Ovary (tissue), 9 donors: Measurements from ENCODE around the gene PPP1R2. TPM values are rescaled to one million over a fixed set of nuclear protein-coding genes. Genes with fewer than 3 reads are reported as not detected.

Experiments used
- DNase-seq, 5 donors: peaks; one replicate each; pipeline ENCODE4 v3.0.0-alpha.2; 2019 to 2020
- H3K27ac ChIP-seq, 2 donors: fragments of 200-600 bp; one replicate each; pipeline versions ENCODE4 v1.5.1 to v1.8.0; 2019 to 2022
- H3K27me3 ChIP-seq: fragments of 200-600 bp; one replicate; pipeline ENCODE4 v1.8.0; 2022
- H3K36me3 ChIP-seq: fragments of 200-600 bp; sonication (generic); one replicate; pipeline ENCODE4 v1.5.1; 2019
- H3K4me1 ChIP-seq: one replicate; pipeline ENCODE4 v1.8.1; 2013; ENCODE audit warnings: mild to moderate bottlenecking, moderate library complexity; ENCODE audit not compliant: insufficient read depth
- H3K4me3 ChIP-seq: fragments of 200-600 bp; sonication (generic); one replicate; pipeline ENCODE4 v1.5.1; 2017
- H3K9me3 ChIP-seq, 2 donors: fragments of 200-600 bp in 1 of 2; sonication (generic) in 1 of 2; one replicate each; pipeline versions ENCODE4 v1.5.1 to v1.8.1; 2013 to 2019; ENCODE audit warnings: mild to moderate bottlenecking in 1 of 2, moderate library complexity in 1 of 2
- CTCF ChIP-seq, 3 donors: fragments of 450-650 bp in 2 of 3; fragments of 200-600 bp in 1 of 3; IDR thresholded peaks; one replicate each; pipeline versions ENCODE4 v1.5.1 to v1.8.0; 2016 to 2022; ENCODE audit warnings: antibody characterized with exemption in 3 of 3, mild to moderate bottlenecking in 1 of 3
- EP300 ChIP-seq: sonication (generic); formaldehyde crosslinking; IDR thresholded peaks from one replicate; pipeline ENCODE4 v1.6.1; 2017; ENCODE audit warnings: antibody characterized with exemption
- POLR2A ChIP-seq: fragments of 450-650 bp; IDR thresholded peaks from one replicate; pipeline ENCODE4 v1.6.1; 2017; ENCODE audit warnings: antibody characterized with exemption, mild to moderate bottlenecking, moderate library complexity
- WGBS, 3 donors: extraction: QIAGEN DNeasy Blood & Tissue Kit in 1 of 3; methylation state at CpG; one replicate each; pipeline versions ENCODE4 v1.1.5 to v1.1.7; 2013 to 2017; 5-methylcytosine and 5-hydroxymethylcytosine counted together
- intact Hi-C, 4 donors: fragments of 100-400 bp; cut with DNase I; formaldehyde crosslinking; loops; one replicate each; pipeline versions ENCODE4 v1.11.0 to v1.15.1; 2022 to 2023
- polyA plus RNA-seq, 2 donors: library from polyadenylated mRNA; stranded (reverse); fragments of 200-250 nt in 1 of 2; fragments of 350-450 nt in 1 of 2; fragmentation: Illumina TruSeq in 1 of 2; extraction: RNeasy Lipid Tissue Mini Kit (QIAGEN cat#74804) in 1 of 2; gene quantifications; one replicate each; pipeline ENCODE4 v1.2.3, GENCODE V29; 2013 to 2014
- total RNA-seq, 7 donors: library from RNA; depleted of rRNA in 2 of 7; stranded (reverse); fragments of >200 nt in 2 of 7; fragmentation: NEBNext Ultra II Directional in 3 of 7; extraction: Animal tissue kit (Norgen Biotek cat#: 25700) in 3 of 7; gene quantifications; one replicate each; pipeline versions ENCODE4 v1.1.0 to v1.2.4, GENCODE V29; 2016 to 2023
- donor health status: DM: no; HTN: no; CAD: no; lungs with moderate emphysema.
- donor health status: DM: no; HTN: no; CAD: no.
- donor health status: Bipolar disorder and iron deficiency.
- donor health status: DM: yes; HTN: yes; CAD: no.
- donor health status: DM: no; HTN: no; CAD: no.
- donor health status: DM: yes; HTN: yes; CAD: no.

PPP1R2 gene
- total and polyA plus RNA-seq, 9 donors, result 22.5 to 50.2 (median 40.6) TPM

GRCh38 chr3:195548501-195548900 lies 5.4 kb upstream of the PPP1R2 start:
- TF ChIP-seq EP300 (no peak), CTCF (IDR thresholded peaks at IDR 0.05) (no peak), POLR2A (no peak)
- H3K27ac ChIP-seq, result no peak overlapping the region
- DNase-seq, result no peak
- intact Hi-C loops, result no loop called here
- H3K36me3 ChIP-seq, result no peaks in the 10 kb centered on the region
- H3K4me1 ChIP-seq, result peaks cover 5% of the 10 kb centered on the region
- H3K27me3 ChIP-seq, result no peaks in the 10 kb centered on the region
- no peak overlapping the region for H3K4me3 ChIP-seq
- H3K9me3 ChIP-seq, result no peaks in the 10 kb centered on the region

- WGBS, 3 donors, result 86 to 89% (median 87%) methylated on average over 8 of the region's 8 CpGs
- no peaks in the 10 kb centered on the region for H3K27me3 ChIP-seq
- peaks cover 5% of the 10 kb centered on the region for H3K4me1 ChIP-seq
- no peak for TF ChIP-seq EP300
- TF ChIP-seq POLR2A, result no peak
- no peak for TF ChIP-seq CTCF (IDR thresholded peaks at IDR 0.05)
- intact Hi-C loops, result no loop called here
- H3K4me3 ChIP-seq, result no peak overlapping the region
- H3K36me3 ChIP-seq, result no peaks in the 10 kb centered on the region
- H3K9me3 ChIP-seq, result no peaks in the 10 kb centered on the region
- H3K27ac ChIP-seq, result no peak overlapping the region
- no peak for DNase-seq
Measured at GRCh38 chr3:195548006-195548405, 4.9 kb upstream of the PPP1R2 start.

GRCh38 chr3:195546130-195546560 lies 3.0 kb upstream of the PPP1R2 start:
- 18 to 33% (median 19%) methylated on average over 4 of the region's 4 CpGs for WGBS, 3 donors
- intact Hi-C loops, result no loop called here
- Histone ChIP-seq H3K27ac (peak overlapping the region in 1 of 2 donors; percentile 29), H3K27me3 (no peaks in the 10 kb centered on the region), H3K4me3 (no peak overlapping the region), H3K36me3 (no peaks in the 10 kb centered on the region), H3K4me1 (peaks cover 7% of the 10 kb centered on the region), H3K9me3 (no peaks in the 10 kb centered on the region)
- TF ChIP-seq POLR2A, result no peak
- TF ChIP-seq EP300, result no peak
- no peak for TF ChIP-seq CTCF (IDR thresholded peaks at IDR 0.05)
- DNase-seq, result peak in 4 of 5 donors; percentile 46 to 67 (median 61)

GRCh38 chr3:195544634-195545033 lies 1.5 kb upstream of the PPP1R2 start:
- no peak overlapping the region for H3K27ac ChIP-seq
- no peaks in the 10 kb centered on the region for H3K9me3 ChIP-seq
- H3K4me1 ChIP-seq, result peaks cover 10% of the 10 kb centered on the region
- intact Hi-C loops, result no loop called here
- H3K36me3 ChIP-seq, result no peaks in the 10 kb centered on the region
- WGBS, 3 donors, result 74 to 85% (median 85%) methylated on average over 3 of the region's 3 CpGs
- peak in 3 of 5 donors; percentile 41 to 51 (median 42) for DNase-seq
- H3K4me3 ChIP-seq, result no peak overlapping the region
- TF ChIP-seq POLR2A (no peak), CTCF (IDR thresholded peaks at IDR 0.05) (no peak), EP300 (no peak)
- no peaks in the 10 kb centered on the region for H3K27me3 ChIP-seq

- intact Hi-C loops, result no loop called here
- no peaks in the 10 kb centered on the region for H3K9me3 ChIP-seq
- H3K4me3 ChIP-seq, result no peak overlapping the region
- 80 to 88% (median 83%) methylated on average over 4 of the region's 4 CpGs for WGBS, 3 donors
- H3K36me3 ChIP-seq, result no peaks in the 10 kb centered on the region
- DNase-seq, result no peak
- H3K4me1 ChIP-seq, result peaks cover 13% of the 10 kb centered on the region
- H3K27ac ChIP-seq, result no peak overlapping the region
- no peaks in the 10 kb centered on the region for H3K27me3 ChIP-seq
- TF ChIP-seq POLR2A (no peak), EP300 (no peak), CTCF (IDR thresholded peaks at IDR 0.05) (no peak)
Measured at GRCh38 chr3:195544230-195544536, 1.1 kb upstream of the PPP1R2 start.
